ENCODE data around the gene GRIK2.

Gene GRIK2

DNA sequence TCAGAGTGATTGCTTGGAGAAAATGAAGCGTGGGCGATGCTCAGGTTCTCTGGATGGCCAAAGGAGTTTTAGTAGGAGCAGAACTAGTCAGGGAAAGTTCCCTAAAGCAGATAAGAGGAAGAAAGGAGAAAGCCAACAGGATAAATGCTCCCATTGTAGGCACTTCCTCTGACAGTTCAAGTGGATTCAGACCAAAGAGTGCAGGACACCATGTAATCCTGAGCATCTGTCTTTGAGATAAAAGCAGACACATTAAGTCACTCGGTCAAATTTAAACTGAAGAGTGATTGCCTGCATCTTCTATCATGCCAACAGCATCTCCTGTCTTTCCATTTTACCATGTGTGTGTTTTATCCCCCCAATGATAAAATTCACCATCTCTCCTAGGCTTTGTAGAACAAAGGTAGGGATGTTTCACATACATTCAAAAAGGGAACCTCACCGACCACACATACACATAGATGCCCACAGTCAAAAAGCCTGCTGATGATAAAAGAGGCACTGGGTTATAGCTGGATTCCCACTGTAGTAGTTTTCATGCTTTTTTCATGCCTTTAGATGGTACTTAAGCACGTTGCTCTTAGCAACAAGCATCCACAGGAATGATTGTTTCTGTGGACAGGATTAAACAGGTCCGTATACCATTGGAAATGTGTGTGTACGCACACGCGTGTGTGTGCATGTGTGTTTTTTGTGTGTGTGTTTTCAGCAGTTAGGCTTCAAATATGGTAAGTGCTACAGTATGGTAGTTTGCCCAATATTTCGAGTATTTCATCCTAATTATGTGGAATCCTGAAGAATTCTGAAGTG is 7.0 kb downstream of the GRIK2 start:
- DNase-seq: no peak

DNA sequence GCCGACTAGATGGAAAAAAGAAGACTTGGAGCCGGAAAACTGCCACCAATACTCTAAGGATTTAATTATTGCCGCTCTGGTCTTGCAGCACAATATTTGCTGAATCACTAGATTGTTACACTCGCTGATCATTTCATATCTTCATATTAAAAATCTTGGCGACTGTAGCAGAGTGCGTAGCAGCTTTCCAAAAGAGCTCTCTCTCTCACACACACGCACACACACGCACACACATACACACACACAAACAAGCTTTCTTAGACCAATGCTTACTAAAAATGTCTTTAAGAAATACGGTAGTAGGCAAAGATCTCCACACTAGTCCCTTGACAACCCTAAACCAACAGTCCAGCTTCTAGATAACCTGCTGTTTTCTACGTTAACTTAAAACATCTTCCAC is 7.7 kb downstream of the GRIK2 start:
- DNase-seq: no peak

DNA sequence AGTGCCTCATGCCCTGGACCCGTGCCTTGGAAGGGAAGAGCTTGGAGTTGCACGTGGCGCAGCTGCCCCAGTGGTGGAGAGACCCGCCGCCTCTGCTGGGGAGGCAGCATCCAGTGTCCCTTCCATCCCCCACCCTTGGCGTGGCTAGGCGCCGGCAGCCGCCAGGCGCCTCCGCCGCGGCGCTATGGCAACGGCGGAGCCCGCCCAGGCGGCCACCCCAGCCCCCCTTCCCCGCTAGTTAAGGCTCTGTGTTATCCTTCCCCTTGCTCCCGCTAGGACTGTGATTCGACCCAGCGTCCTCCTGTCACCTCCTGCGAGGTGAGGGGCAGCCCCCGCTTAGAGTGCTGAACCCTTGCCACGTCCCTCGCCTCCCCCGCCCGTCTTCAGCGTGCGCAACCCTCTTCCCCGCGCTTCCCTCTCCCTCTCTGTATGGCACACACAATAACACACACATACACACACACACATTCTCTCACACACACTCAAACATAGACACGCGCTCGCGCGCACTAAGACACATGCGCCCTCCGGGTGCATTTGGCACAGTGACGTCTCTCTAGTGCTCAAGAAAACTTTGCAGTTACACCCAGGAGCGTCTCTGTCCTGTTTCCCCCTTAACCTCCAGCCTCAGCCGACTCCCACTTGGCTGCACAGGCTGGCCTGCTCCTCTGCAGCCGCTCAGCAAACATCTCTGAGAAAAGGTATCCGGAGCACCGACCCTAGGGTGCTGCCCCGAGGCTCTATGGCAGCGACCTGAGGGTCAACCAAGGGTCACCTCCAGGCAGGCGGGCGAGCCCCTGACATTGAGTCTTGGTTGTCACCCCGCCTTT is 8.5 kb downstream of the GRIK2 start:
- peak; percentile 41 for DNase-seq

DNA sequence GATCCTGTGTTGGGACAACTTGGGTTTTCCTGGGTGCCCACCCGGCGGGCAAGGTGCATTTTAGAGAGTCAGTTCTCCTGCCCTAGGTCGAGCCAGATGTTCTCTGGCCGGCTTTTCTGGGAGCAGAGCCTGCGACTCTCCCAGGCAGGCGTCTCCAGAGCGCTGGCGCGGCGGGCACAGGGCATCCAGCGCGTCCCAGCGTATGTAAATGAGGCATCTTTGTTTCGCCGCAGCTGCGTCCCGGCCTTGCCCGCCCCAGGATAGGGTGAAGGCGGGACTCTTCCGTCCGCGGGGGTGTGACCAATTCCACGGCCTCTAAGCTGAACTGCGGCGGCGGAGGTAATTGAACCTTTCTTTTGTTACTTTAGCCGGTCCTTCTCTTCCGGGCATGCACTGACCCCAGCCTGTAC is 9.1 kb downstream of the GRIK2 start:
- DNase-seq: no peak

DNA sequence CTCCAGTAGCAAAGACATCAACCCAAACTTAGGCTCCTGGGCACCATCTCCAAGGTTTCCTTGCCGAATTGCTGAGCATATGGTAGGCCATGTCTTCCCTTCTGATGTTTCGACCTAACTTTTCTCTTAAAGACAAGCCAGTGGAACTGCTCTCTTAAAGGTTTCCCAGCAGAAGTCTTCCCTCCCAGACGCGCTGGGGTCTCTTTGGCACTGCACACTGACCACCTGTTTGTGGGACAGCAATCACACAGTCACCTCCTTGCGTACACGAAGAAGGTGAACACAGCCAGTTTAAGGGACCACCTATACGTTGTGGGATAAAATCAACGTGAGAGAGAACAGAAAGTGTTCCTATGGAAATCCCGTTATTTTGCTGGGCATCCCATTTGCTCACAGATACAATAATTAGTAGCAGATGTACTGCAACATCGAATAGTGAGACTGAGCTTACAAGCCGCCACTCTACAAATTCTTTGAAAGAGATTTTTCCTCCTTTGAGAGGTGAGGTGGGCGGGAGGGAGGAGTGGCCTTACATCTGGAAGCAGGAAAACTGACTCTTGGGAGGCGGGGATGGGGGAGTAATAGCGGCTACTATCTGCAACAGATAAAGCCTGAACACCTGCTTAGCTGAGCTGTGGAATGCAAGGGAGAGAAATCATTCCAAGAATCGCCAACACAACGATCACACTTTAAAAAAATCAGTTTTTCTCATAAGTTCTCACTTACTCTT is 9.9 kb downstream of the GRIK2 start:
- DNase-seq: no peak

DNA sequence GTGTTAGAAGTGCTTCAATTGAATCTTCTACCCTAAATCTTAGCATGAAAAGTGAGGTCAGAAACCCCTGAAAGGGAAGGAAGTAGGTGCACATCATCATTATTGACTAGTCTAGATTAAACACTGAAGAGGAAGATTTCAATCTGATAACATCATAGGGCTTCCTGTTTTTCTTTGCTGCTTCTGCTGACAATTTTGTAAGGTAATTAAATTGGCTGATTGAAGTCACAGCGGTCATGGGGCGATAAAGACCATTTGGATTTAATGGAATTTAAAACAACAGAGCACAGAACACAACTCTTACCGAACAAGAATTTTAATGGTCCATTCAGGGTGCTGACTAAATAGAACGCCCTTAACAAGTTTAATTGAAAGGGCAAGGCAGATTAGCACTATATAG is 11.3 kb downstream of the GRIK2 start:
- DNase-seq: no peak

DNA sequence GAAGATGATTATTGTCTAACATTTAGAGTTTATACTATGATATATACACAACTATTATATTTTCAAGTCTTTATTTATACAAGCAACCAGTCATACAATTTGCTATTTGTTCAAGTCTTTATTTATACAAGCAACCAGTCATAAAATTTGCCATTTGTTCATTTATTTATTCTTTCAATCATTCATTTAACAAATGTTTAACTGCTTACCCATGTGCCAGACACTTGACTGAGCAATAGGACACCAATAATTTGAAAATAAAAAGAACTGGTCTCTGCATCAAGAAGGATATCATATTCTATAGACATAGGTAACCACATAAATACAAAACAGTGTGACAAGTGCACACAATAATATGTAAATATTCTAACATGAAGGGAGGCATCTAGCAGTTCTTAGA is 20.3 kb downstream of the GRIK2 start:
- DNase-seq: no peak

DNA sequence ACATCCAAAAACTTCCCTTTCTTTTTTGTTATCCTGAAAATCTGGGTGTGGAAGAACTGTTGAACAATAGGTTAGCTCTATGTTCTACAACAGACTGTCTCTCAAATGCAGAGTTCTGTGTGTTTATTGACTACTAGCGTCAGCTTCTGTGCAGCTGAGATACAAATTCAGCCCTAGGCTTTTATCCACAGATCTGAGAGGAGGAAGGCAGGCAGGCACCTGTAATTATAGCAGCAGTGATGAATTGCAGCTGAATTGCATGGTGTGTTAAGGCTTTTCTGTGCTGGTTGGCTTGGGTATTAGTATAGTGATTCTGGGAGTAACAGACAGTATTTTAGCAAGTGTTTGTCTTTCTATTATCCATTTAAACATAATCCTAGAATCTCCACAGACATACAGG is 24.4 kb downstream of the GRIK2 start:
- no peak for DNase-seq

DNA sequence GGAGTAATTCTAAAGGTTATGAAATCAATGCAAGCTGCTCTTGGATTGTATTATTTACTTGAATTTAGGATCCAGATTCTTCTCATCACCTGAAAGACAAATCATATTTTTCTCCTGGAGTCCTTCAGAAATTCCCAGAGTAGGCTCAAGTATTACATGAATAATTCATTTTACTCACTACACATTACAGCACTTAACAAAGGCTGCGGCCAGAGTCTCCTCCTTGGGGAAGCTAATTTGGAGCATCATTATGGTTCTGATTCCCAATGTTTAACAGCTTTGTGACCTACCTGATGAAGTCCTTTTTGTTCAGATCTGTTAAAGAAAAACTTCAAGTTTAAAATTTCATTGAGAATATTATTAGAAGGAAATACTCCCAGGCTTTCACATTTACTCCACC is 28.7 kb downstream of the GRIK2 start:
- no peak for DNase-seq

DNA sequence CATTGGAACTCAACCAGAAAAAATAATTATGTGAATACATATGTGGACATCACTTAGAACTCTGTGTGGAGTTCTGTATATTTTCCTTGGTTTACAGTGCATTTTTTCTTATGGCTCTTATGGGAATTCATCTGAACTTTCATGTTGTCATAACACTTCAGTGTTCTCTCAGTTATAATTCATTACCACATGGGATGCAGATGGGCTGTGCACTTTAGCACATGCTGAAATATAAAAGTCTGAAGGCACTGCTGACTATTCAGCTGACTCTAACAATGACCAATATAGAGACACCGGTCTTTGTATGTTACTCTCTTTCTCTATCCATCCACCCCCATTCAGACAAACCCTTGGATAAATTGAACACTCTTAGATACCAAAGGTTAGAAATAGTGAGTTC is 29.3 kb downstream of the GRIK2 start:
- peak; percentile 45 for DNase-seq

DNA sequence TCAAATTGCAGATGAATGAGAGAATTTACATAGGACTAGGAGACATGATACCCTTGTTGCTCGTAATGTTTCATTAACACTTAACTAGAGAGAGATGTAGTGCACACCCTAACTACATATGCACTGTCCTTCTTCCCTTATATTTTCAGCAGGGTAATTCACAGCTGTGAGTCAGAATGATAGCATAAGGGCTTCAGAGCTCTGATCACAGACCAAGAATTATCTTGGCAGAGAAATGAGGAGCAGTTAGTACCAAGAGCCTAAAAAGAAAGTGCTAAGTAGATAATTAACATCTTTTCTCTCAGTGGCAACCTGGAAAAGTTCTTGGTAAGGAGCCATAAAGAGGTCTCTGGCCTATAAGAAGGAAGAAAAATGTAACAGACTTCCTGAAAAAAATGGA is 35.8 kb downstream of the GRIK2 start:
- DNase-seq: no peak

DNA sequence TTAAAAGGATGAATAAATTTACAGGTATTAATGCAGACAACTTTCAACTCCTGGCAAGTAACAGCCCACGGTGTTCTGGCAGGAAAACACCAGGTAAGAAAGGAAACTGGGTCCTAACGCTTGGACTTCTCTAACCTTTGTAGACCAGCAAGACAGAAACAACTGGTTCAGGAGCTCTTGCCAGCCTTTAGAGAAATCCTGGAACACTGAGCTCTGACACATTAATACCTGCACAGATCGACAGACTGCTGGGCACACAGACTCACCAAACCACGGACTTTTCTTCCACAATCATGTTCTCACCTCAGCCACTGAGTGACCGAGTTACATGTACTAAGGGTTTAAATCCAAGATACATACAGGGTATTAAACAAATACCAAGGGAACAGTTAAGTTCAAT is 36.3 kb downstream of the GRIK2 start:
- DNase-seq: no peak

DNA sequence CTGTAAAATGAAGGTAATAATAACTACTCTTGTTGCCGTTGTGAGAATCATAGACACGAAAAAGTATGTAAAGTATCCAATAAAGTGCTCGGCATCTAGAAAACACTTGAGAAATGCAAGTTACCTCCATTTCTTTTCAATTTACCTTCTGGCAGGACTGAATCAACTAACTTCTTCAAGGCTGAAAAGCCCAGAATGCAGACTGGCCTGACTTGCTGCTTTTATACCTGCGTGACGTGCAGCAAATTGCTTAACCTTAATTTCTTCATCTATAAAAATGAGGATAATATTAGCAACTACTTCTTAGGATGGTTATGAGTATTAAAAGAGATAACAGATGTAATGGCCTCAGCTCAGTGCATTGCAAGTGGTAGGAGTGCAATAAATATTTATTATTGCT is 39.6 kb downstream of the GRIK2 start:
- DNase-seq: no peak

DNA sequence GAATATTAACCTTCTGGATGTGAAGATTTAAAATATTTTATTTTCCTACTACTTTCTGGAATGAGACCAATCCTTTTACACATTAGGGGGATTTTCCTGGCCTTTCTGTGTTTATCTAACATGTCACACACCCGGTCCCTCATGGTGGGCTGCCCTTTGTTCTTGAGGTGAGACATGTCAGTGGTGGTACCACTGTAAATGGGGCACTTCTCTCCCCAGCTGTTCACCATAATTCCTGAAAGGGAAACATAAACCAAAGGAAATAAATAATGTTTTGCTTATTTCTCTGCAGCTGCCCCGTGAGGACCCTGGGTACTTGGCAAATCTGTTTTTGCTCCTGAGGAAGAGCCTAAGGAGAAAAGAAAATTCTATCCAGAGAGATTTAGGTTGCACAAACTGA is 41.1 kb downstream of the GRIK2 start:
- no peak for DNase-seq

DNA sequence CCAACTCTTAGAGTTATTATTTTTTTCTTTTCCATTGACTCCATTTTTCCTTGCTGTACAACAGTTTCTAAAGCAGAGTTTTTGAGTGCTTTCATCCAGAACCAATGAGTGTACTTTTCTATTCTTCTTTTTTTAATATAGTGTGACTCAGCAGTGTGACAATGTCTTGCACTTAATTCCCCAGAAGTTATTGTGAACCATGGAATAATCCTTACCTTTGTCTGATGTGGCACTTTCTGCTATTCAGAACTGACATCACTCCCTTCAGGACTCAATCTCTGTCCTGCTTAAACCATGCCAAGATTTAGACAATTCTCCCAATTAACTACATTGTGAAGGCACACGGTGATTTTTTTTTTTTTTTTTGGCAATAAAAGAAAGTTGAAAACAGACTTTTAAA is 41.5 kb downstream of the GRIK2 start:
- DNase-seq: no peak

DNA sequence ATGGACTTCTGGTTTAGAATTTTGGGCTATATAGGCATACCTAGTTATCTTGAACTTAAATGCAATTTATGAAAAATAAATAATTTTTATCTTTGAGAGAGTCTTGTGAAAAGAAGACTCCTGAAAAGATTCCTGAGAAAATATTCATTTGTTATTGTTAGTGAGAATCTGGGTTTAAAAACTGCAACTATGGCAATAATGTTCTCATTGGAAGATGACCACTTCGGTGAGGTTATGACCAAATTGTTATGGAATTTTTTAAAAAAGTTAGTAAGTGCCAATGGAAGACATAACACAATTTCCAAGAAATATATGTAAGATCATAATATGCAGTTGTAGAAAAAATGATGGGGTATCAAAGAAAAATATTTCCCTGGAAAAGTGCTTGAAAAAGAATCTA is 46.3 kb downstream of the GRIK2 start:
- DNase-seq: peak; percentile 81

DNA sequence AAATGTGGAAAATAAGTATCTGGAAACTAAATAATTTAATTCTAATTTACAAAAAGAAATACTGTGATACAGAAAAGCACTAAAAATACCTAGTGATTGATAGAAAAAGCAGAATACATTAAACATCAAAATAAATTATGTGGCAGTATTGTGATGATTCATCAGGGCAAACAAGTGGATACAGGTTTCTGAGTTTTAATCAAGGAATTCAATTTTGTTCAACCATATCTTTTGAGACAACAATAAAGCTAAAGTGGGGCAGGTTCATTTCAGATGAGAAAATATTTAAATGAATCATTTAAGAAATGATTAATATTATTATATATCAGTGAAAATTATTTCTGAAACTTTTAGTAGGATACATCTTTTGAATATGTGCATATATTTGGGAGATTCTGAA is 49.8 kb downstream of the GRIK2 start:
- DNase-seq: no peak

DNA sequence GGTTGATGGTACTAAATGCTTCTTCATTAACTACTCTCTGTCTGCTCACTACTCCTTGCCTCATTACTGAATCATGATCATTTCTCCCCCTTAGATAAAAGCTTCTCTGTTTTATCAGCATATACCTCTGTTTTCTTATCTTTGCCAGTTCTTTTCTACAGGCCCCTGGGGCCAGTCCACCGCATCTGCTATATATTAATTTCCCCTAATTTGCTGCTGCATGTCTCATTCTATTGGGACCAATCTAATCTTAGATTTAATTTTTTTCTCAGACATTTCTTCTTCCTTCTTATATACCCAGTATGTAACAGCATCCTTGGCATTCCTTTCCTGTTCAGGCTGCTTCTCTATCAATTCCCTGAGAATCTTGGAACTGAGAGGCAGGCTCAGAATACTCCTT is 51.2 kb downstream of the GRIK2 start:
- no peak for DNase-seq

DNA sequence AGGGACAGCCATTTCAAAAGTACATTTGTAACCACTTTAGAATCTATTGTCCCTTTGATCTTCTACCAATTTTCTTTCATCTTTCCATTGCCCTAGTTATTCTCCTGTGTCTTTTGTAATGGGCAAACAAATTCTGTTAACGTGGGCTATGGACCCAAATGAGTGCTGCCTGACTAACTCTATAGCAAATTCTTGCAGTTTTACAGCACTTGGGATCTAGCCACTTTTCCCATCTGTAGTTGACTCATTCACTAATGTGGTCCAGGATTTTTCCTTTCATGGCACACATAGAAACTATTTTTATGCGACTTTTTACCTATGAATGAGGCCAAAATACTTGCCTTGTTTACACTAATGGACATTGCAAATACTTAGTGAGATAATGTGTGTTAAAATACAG is 52.0 kb downstream of the GRIK2 start:
- peak; percentile 55 for DNase-seq

DNA sequence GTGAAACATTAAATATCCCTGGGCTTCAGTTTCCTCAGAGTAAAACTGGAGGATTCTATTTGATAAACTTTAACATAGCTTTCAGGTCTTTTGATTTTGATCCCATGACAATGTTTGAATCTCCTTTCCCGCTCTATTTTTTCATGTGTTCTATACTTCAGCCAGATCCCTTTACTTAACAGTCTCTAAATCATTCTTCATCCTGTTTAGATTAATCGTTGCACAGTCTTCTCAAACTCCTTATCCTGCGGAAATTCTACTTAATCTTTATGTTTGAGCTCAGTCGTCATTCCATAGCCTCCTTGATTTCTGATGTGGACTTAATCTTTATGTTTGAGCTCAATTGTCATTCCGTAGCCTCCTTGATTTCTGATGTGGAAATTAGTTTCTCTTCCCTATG is 57.4 kb downstream of the GRIK2 start:
- no peak for DNase-seq

DNA sequence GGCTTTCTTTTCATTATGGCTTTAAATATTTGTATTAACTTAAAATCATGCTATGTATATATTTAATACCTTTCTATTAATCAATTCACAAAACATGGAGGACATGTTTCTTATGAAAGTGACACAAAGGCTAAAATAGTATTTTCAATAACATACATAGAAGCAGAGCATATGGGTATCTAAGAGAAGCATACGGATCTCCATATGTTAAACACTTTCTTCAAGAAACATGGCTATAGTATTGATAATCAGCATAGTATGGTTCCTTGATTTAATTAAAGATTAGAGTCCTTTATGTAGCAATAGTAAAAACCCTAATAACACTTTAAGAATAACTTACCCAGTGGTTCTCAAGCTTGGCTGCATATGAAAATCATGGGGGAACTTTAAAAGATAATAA is 58.5 kb downstream of the GRIK2 start:
- DNase-seq: no peak

DNA sequence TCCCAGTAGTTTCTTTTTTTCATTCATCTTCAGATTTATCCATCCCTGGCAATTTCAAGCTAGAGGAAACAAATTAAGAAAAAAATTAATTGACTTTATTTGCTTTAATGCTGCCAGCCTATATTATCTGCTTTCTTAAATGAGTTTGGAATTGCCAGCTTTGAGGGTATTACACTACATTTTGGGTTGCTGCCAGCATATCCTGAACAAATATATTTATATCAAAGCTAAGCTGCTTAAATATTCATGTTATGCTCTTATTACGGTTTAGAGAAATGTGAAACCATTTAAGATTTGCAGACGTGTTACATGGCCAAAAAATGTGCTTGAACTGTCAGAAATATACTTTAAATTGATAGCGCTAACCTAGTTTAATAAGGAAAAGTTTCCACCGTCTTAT is 59.7 kb downstream of the GRIK2 start:
- peak; percentile 55 for DNase-seq

DNA sequence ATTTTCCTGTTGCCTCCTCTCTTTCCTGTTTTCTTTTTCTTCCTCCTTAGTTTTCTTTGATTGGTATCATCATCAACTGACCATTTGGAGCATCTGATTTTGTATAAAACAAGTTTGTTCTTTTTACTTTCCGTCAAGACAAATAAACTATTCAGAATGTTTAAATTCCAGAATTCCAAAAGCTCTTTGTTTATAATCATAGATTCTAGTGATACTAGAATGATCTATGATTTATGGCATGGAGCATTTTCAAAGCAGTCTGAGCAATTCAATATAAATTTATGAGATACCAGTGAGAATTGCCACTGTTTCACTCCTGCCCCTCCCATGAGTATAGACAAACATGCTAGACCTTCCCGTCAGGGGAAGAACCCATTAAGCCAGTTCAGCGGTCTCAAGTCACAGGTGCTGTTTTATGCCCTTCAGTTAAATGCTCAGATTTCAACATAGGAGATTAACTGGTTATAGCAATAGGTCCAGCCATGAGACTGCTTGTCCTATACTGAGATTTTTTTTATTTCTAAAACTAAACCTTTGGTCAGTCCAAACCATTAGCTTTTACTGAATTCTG is 60.7 kb downstream of the GRIK2 start:
- no peak for DNase-seq
